ENCODE measurements around the gene CACNA1D. TPM values are rescaled to one million over a fixed set of nuclear protein-coding genes. Genes with fewer than 3 reads are reported as not detected.
"Not testable (repeated sequence)": the region's sequence is repeated elsewhere in the genome, so short reads cannot be mapped to it uniquely, and the experiment has no call there.

Gene CACNA1D
- total RNA-seq, 1 donor from 2014 or later: 1.5 TPM

DNA sequence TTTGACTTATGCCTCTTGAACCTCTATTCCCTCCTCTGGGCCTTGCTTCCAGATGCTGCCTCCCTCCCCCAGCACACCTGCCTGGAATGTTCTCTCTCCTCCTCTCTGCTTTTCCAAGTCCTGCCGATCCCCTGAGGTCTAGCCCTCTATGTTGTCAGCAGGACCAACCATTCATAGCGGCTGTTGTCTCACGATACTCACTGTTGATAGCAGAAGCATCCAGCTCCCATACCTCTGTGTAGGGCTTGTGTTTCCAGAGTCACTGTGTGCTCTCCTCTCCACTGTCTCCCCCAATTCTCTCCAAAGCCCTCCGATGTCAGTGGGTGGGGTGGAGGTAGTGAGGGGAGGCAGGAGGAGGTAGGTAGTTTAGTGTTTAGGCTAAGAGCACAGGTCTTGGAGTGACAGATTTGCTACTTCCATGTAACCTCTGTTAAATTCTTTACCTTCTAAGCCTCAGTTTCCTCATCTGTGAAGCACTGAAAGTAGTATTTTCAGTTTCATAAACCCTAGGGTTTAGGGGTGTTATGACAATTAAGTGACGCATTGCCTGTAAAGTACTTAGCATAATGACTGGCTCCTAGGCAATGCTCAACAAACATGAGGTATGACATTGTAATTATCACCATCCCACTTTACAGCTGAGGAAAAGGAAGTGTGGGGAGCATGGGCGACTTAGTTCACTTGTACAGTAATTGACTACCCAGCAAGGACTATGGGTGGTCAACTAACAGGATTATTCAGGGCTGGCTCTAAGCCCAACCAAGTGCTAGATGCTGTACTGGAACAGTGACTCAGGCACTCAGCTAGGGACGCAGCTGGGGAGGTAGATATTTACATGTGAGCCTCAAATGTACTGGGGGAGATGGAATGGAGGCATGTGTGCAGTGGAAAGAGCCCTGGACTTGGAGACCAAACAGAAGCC is 122.8 kb downstream of the CACNA1D start:
- no peak for DNase-seq (ENCODE audit: low read depth)

DNA sequence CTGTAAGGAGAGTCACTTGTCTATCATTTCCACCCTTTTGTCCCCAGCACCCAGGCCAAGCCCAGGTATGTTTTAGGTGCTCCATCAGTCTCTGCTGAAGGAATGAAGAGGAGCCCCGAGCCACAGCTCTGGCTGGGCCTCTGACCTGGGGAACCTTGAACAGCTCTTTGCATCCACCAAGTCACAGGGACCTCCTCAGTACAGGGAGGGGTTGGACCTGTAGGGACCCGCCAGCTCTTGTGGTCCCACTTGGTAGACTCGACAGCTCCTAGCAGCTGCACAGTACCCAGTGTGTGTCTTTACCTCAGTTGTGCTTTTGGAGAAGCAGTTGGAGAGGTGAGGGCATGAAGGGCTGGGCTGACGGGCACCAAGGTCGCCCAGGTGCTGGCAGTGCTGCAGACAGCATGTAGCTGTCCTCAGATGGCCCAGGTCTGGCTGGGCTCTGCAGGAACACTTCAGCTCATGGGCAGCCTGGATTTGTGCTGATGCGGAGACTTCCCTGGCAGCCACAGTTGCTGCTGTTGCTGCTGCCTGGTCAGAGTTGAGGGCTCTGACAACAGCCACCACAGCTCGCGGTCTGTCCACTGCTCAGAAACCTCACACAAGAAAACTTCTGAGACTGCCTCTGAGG is 123.6 kb downstream of the CACNA1D start:
- no peak for DNase-seq (ENCODE audit: low read depth)

DNA sequence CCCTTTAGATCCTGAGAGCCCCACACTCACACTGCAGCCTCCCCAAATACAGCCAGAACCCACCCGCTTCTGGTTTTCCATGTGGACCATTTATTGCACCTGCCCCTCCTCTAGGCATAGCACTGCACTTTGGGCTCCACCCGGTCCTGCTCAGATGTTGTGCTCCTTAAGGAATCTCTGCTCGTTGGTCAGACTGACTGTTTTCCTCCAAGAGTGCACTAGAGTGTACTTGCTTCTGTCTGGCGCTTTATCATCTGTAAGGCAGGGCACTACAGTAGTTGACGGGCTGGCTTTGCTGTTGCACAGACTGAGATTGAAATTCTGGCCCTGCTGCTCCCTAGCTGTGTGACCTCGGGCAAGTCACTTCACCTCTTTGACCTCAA is 124.1 kb downstream of the CACNA1D start:
- no peak for DNase-seq (ENCODE audit: low read depth)

DNA sequence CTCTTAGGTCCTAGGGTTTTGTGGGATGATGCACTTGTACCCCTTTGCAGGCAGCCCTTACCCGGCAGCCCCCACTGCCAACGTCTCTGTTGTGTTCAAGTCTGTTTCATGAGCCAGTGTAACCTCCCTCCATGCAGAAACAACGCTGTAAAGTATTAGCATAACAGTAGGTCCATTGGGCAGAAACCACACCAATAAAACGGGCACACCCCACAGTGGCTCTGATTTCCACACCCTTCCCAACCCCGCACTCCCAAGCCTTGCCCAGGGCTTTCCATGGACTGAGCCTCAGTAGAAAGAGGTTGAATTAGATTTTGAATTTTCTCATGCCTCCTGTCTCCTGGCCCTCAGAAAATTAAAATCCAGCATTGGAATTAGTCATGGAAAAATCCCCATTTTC is 124.5 kb downstream of the CACNA1D start:
- DNase-seq (ENCODE audit: low read depth): no peak

DNA sequence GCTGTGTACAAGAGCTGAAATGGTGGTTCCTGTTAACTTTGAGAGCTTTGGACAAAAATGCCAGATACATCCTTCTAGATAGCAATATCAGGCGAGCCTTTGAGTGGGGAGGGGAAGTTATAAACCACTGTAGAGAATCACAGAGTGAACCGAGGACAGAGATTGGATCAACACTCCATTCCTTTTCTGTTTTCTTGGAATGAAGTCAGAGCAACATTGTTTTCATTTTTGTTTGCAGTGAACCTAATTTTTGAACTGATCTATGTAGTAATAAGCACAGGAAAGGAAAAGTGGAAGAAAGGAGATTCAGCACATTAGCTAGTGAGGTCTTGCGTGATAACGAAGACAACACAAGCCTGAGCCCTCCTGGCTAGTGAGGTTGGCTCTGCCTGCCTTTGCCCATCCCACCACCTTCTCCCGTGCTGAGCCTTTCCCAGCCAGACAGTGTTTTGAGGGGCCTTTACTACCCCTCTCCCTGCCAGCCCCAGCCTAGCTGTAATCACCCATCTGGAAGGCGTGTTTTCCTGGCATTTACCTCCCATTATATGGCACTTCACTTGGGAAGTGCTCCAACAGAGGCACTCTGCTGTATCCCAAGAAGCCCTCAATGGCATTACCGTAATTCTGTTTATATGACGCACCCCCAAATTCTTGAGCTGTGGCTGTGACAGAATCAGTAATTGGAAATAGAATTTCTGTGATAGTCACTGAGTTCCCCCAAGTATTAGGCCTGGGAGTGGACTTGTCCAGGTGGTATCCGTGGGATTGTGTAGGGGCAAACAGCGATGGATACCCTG is 129.8 kb downstream of the CACNA1D start:
- no peak for DNase-seq (ENCODE audit: low read depth)

DNA sequence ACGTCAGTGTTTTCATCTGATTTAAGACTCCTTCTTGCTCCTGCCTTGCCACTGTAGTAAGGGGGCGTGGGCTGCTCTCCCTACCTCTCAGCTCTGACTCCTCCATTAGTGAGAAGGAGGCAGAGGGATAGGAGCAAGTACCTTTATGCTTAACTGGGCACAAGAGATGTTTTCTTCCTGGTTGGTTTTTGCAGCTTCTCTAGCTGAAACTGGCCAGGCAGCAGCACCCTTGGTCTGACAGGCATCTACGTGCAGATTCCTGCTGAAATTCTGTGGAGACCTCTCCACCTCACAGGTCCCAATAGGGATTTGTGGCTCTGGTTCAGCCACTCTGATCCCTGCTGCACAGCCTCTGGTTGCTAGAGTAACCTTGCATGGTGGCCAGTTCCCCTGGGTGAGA is 132.5 kb downstream of the CACNA1D start:
- no peak for DNase-seq (ENCODE audit: low read depth)

DNA sequence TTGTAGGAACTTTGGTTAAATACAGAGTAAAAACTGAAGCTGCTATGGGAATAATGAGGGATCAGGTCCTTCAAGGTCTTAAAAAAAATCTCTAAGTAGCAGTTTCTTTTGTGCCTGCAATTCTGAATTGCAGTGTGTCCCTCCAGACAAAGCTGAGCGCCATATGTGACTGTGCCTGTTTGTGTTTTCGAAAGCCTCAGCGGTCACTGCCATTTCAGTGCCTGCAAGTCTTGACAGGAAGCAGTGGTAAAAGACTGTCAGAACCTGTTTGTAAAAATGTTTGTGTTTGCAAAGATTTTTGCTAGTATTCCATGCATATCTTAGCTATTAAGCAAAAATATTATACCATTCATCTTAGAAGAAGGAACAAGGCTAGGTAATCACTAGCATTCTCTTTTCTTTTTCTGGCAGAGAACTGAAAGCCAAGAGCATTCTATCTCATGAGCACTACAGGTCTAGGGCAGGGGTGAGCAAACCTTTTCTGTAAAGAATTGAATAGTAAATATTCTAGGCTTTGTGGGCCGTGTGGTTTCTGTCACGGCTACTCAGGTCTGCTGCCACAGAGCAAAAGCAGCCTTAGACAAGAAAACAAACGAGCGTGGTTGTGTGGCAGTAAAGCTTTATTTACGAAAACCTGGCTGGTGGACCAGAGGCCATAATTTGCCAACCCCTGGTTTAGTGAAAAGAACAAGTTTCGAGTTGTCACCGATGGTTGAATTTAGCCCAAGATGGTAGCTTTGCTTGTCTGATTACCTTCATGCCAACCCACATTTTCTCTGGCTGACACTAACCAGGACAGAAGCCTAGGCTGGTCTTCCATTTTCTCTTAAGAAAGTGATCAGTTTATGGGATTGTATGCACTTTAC is 134.4 kb downstream of the CACNA1D start:
- DNase-seq (ENCODE audit: low read depth): no peak

DNA sequence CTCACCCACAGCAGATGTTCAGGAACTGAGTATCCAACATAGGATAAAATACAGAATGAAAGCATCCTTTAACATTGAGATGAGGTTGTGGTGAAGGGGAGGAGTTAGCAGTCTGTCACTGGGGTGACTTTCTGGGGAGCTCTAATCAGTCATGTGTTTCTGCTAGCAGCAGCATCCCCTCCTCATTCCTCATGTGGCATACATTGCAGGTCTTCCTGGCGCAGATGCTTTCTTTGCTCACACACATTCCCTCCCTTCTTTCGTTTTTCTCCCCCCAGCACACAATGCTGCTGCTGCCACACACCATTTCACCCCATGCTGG is 135.0 kb downstream of the CACNA1D start:
- DNase-seq (ENCODE audit: low read depth): no peak

DNA sequence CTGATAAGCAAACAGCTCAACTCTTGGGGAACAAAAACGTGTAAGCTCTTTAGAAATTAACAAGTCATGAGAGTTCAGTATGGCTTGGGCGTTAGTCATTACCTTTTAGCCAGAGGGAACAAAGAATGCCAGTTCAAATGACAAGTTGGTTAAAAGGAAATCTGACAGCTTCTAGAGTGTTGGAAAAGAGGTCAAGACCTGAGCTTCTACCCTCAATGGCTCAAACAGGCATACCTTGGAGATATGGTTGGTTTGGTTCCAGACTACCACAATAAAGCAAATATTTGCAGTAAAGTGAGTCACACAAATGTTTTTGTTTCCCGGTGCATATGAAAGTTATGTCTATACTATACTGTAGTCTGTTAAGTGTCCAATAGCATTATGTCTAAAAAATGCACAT is 136.1 kb downstream of the CACNA1D start:
- DNase-seq (ENCODE audit: low read depth): peak; percentile 75

DNA sequence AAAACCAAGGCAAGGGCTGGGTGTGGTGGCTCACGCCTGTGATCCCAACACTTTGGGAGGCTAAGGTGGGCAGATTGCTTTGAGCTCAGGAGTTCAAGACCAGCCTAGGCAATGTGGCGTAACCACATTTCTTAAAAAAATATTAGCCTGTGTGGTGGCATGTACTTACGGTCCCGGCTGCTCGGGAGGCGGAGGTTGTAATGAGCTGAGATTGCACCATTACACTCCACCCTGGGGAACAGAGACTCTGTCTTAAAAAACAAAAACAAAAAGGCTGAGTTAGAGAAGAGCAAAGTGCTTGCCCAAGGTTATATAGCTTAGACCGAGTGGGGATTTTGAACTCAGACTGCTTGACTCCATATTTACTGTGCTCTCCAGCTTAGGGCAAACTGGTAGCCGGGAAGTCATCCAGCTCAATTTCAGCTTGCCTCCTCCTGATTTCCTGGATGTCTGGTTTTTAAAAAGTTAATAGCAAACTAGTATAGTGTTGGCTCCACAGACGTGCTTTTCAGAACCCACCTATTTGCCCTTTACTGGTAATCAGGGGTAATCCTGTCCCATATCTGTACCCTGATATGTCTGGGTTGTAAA is 138.9 kb downstream of the CACNA1D start:
- DNase-seq (ENCODE audit: low read depth): peak; percentile 59

DNA sequence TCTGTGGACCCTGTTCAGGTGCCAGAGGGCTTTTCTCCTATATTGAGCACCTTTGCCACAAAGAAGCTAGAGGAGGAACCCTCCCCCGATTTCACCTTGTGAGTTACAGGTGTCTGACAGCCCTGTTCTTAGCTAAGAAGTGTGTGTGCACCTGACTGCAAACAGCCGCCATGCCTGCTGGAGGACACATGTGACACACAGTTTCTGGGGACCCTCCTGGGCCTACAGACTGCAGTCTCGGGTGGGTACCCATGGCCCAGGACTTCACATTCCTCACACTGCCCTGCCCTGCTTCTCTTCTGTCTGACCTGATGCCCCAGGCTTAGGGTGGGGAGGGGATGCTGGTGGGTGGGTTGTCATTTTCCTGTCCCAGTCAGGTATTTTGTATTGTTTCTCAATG is 140.6 kb downstream of the CACNA1D start:
- no peak for DNase-seq (ENCODE audit: low read depth)

DNA sequence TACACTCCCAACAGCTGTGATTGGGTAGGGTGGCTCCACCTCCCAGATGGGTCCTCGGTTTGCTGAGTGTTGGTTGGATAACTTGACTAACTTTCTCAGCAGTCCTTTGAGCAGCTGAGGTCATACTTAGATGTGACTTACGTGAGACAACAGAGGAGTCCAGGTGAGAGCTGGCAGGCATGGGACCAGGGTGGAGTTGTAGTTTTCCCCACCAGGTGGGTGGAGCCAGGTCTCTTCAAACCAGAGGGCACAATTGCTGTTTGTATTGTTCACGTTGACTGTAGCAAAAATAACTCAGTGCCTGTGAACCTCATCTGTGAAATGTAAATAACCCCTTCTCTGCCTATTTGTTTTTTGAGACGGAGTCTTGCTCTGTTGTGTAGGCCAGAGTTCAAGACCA is 144.4 kb downstream of the CACNA1D start:
- not testable (repeated sequence) for DNase-seq (ENCODE audit: low read depth)

DNA sequence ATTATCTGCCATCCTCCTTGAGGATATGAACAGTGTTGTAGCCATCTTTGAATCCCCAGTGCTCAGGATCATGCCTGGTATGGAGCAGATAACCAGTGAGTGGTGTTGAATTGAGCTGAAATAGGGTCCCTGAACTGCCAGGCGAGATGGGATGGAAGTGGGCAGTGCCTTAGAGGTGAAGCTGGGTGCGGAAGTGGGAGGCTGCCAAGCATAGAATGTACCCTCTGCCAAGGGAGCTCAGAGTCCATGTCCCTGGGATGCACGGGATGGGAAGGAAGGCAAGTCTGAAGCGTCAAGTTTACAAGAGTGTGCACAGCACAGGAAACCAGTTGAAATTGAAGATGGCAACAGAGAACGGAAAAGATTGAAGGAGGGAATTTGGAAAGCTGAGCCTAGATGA is 147.0 kb downstream of the CACNA1D start:
- no peak for DNase-seq (ENCODE audit: low read depth)

DNA sequence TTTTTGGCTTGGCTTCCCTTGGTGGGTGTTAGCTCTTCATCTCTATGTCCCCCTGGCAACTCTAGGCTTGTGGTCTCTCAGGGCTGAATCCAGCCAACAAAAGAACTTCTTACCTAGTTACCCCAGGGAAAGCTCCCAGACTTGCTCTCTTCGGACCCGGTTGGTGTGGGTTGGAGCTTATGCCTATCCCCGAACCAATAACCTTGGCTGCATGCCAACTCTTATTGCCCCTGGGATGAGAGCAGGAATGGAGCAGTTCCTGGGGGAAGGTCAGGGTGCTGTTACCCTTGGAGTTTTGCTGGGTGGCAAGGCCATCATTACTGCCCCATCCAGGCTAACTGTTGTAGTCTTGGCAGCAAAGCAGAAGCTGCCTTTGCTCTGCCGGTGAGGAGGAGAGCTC is 147.8 kb downstream of the CACNA1D start:
- DNase-seq (ENCODE audit: low read depth): no peak

DNA sequence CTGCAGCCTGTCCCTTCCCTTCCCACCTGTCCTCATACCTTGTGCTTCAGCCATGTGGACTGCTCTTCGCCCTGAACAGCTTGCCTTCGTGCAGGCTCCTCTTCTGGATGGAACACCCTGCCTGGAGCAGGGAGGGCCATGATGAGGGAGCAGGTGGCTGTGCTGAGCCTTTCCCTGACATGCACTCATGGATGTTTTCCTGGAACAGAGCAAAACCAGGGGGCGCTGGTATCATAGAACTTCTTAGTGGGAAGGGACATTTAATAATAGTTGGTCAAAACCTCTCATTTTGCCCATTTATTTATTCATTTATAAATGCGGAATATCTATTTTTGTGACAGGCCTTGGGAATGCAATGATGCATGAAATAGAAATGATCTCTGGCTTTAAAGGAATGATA is 149.3 kb downstream of the CACNA1D start:
- DNase-seq (ENCODE audit: low read depth): no peak

DNA sequence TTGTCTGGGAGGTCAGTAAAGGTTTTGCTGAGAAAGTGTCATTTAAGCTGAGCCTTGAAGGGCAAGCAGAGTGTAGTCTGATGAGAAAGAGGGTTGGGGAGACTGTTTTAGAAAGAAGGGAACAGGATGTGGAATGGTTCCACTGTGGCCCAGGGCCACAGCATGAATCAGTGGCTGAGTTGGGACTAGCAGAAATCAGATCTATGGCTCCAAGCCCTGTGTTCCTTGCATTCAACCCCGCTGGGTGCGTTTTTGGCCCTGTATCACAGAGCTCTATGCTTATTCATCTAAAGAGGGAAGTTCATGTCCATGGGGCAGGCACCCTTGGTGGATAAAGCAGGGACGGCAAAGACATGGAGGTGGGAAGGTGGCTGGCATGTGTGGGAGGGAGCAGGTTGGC is 151.3 kb downstream of the CACNA1D start:
- no peak for DNase-seq (ENCODE audit: low read depth)

DNA sequence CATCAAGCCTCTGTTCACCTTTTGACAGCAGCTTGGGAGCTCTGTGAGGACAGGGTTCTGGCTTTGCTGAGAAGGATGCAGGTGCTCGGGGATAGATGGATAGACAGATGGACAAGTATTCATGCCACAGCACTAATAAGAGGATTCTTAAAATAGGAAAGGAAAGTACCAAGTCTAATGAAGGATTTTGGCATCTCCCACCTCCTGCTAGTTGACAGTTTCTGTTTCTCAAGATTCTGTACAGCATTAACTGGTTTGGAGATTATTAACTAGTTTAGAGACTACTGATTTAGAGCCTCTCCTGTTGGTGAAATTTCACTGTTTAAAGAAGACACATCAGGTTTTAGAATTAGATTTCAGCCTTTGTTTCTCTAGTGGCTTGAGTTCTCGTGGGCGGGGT is 152.3 kb downstream of the CACNA1D start:
- peak; percentile 71 for DNase-seq (ENCODE audit: low read depth)

DNA sequence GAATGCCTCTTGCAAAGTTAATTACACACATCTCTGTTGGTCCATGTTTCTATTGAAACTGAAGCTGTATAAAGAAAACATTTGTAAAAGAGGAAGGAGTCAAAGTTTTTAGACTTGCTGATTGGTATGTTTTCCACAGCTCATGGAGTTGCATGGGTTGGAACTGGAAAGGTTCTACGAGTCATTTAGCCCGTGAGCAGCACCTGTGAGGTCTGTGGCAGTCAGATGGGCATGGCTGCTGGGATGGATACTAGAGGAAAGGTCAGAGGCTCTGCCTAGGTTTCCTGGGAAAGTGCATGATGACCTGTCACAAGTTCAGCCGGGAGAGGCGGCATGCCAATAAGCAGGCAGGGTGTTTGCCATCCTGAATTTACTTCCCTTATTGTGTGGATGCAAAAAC is 155.4 kb downstream of the CACNA1D start:
- DNase-seq (ENCODE audit: low read depth): peak; percentile 19

DNA sequence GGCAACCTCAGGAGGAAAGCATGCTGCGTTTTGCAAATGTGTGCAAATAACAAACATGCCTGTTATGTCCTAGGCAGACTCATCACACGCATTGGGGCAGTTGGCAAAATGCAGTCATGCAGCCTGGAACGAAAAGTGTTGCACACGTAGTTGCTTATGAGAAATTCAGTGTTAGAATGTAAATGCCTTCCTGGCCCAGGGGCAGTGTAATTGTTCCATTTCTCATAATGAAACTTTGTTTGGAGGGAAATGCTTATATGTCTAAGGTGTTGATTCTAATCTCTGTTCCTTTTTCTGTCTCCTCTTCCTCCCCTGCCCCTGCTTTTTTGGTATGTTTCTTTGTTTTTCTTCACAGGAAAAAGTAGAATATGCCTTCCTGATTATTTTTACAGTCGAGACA is 156.0 kb downstream of the CACNA1D start:
- no peak for DNase-seq (ENCODE audit: low read depth)

DNA sequence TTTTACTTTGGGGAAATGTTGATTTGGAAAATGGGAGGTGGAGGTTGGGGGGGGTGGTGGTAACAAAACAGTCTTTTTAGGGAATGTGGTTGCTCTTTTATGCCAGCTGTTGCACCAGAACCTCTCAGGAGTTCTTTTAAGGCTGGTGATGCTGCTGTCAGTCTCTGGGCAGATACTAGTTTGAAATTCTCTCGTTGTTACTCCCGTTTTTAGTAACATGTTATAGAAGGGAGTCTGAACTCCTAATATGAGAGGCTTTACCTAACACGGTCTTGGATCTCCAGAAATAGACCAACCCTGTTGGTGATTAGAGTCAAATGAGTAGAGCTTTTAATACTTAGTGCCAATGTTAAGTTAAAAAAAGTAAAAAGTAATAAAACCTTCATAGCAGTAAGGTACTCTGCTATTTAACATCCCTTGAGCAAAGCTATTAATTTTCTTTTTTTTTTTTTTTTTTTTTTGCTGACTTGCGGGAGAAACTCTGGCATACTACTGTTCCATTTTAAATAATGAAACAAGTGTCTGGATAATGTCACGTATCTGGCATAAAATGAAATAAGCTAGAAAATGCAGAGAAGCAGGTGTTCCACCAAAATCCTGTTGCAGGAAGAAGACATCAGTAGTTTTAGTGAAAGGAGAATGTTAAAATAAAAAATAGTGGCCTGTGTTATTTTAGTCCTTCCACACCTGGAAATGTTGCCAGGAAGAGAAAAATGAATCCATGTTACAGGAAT is 156.7 kb downstream of the CACNA1D start:
- no peak for DNase-seq (ENCODE audit: low read depth)

DNA sequence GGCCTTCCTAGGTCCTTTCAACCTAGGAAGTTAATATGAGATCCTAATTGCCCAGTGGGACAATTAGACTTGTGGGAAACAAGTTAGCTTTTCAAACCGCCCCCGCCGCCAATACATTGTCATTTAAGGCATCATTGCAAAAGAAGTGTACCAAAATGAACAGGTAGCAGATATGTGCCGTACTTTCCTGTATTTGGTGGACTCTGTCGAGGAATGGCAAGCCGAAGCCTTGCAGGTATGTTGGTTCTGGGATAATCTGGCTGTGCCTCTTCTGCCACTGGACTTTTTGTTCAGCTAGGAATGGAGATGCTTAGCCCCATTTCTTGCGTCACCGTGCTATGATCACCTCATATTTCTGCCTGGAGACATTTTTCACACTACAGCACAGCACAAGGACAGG is 157.5 kb downstream of the CACNA1D start:
- no peak for DNase-seq (ENCODE audit: low read depth)

All from renal cortical epithelial cell (primary cell).